HepG2 (cell line): ENCODE results near the gene RAB1B. TPM values are rescaled to one million over a fixed set of nuclear protein-coding genes. Genes with fewer than 3 reads are reported as not detected.

Experiments
- CENPBD1 ChIP-seq: sonication (generic); formaldehyde crosslinking; IDR thresholded peaks from 2 replicates; pipeline ENCODE4 v1.8.0; 2022; ENCODE audit warnings: missing genetic modification reagents, low read depth, mild to moderate bottlenecking, borderline replicate concordance
- DDIT3 ChIP-seq: sonication (generic); formaldehyde crosslinking; IDR thresholded peaks from 2 replicates; pipeline ENCODE4 v1.4.0; 2020; ENCODE audit warnings: mild to moderate bottlenecking, missing genetic modification reagents
- HBP1 ChIP-seq: IDR thresholded peaks from 2 replicates; pipeline ENCODE4 v1.6.1; 2016; ENCODE audit warnings: low read depth, control low read depth
- HCFC1 ChIP-seq: fragments of 150-350 bp; IDR thresholded peaks from 2 replicates; pipeline ENCODE4 v1.6.1; 2014; ENCODE audit warnings: low read depth, low read length
- HMGA1 ChIP-seq: sonication (generic); formaldehyde crosslinking; conservative IDR thresholded peaks from 2 replicates; pipeline ENCODE4 v1.4.0; 2020; ENCODE audit warnings: missing genetic modification reagents
- HNRNPUL1 ChIP-seq: fragments of 200-400 bp; formaldehyde crosslinking; IDR thresholded peaks from 2 replicates; pipeline ENCODE4 v1.6.1; 2017; ENCODE audit warnings: low read depth, mild to moderate bottlenecking, low read length, moderate library complexity
- JDP2 ChIP-seq: sonication (generic); formaldehyde crosslinking; IDR thresholded peaks from 2 replicates; pipeline ENCODE4 v1.8.1; 2022; ENCODE audit warnings: missing genetic modification reagents, borderline replicate concordance
- KLF11 ChIP-seq: IDR thresholded peaks from 2 replicates; pipeline ENCODE4 v1.6.1; 2016; ENCODE audit warnings: missing compliant biosample characterization
- MEIS2 ChIP-seq: sonication (generic); formaldehyde crosslinking; IDR thresholded peaks from 2 replicates; pipeline ENCODE4 v1.9.0; 2021; ENCODE audit warnings: mild to moderate bottlenecking, missing genetic modification reagents
- NCOR1 ChIP-seq: fragments of 200-600 bp; sonication (generic); IDR thresholded peaks from 2 replicates; pipeline ENCODE4 v1.7.0; 2017; ENCODE audit warnings: antibody characterized with exemption, low read length, borderline replicate concordance
- PHF8 ChIP-seq: sonication (generic); formaldehyde crosslinking; IDR thresholded peaks from 2 replicates; pipeline ENCODE4 v1.5.0; 2020; ENCODE audit warnings: missing genetic modification reagents
- RXRA ChIP-seq: sonication (generic); formaldehyde crosslinking; IDR thresholded peaks from 2 replicates; pipeline ENCODE4 v1.5.1; 2020; ENCODE audit warnings: missing genetic modification reagents
- SAP130 ChIP-seq: IDR thresholded peaks from 2 replicates; pipeline ENCODE4 v1.6.1; 2016; ENCODE audit warnings: low read depth
- SMARCC2 ChIP-seq: fragments of 450-650 bp; IDR thresholded peaks from 2 replicates; pipeline ENCODE4 v1.6.1; 2017; ENCODE audit warnings: antibody characterized with exemption, mild to moderate bottlenecking
- SP5 ChIP-seq: IDR thresholded peaks from 2 replicates; pipeline ENCODE4 v1.6.1; 2016; ENCODE audit warnings: low read depth, borderline replicate concordance
- STAG1 ChIP-seq: sonication (generic); formaldehyde crosslinking; IDR thresholded peaks from 2 replicates; pipeline ENCODE4 v1.4.0; 2020; ENCODE audit warnings: missing genetic modification reagents
- TGIF2 ChIP-seq: IDR thresholded peaks from 2 replicates; pipeline ENCODE4 v1.6.1; 2016; ENCODE audit warnings: control low read depth, missing compliant biosample characterization
- TOPORS ChIP-seq: sonication (generic); formaldehyde crosslinking; IDR thresholded peaks from 2 replicates; pipeline ENCODE4 v1.8.0; 2023; ENCODE audit warnings: mild to moderate bottlenecking, missing genetic modification reagents
- YY1 ChIP-seq: IDR thresholded peaks from 2 replicates; pipeline ENCODE4 v1.6.1; 2011; ENCODE audit warnings: low read length, low read depth, moderate library complexity, mild to moderate bottlenecking; ENCODE audit not compliant: insufficient read depth, insufficient replicate concordance
- ZBTB43 ChIP-seq: sonication (generic); formaldehyde crosslinking; conservative IDR thresholded peaks from 2 replicates; pipeline ENCODE4 v1.4.0; 2020; ENCODE audit warnings: missing genetic modification reagents
- ZNF136 ChIP-seq: sonication (generic); formaldehyde crosslinking; IDR thresholded peaks from 2 replicates; pipeline ENCODE4 v1.8.1; 2022; ENCODE audit warnings: low read depth, mild to moderate bottlenecking, moderate library complexity, missing genetic modification reagents
- ZNF296 ChIP-seq: sonication (generic); formaldehyde crosslinking; conservative IDR thresholded peaks from 2 replicates; pipeline ENCODE4 v1.5.0; 2020; ENCODE audit warnings: mild to moderate bottlenecking, missing genetic modification reagents
- ZNF431 ChIP-seq: sonication (generic); formaldehyde crosslinking; IDR thresholded peaks from 2 replicates; pipeline ENCODE4 v1.9.0; 2022; ENCODE audit warnings: missing genetic modification reagents, low read depth, mild to moderate bottlenecking, borderline replicate concordance
- ZNF510 ChIP-seq: sonication (generic); formaldehyde crosslinking; IDR thresholded peaks from 2 replicates; pipeline ENCODE4 v1.4.0; 2020; ENCODE audit warnings: low read depth, mild to moderate bottlenecking, missing genetic modification reagents
- ZNF704 ChIP-seq: sonication (generic); formaldehyde crosslinking; IDR thresholded peaks from 2 replicates; pipeline ENCODE4 v1.8.1; 2023; ENCODE audit warnings: mild to moderate bottlenecking, inconsistent platforms, moderate library complexity, missing genetic modification reagents, borderline replicate concordance
- ZNF780A ChIP-seq: sonication (generic); formaldehyde crosslinking; IDR thresholded peaks from 2 replicates; pipeline ENCODE4 v1.8.0; 2022; ENCODE audit warnings: mild to moderate bottlenecking, missing genetic modification reagents, moderate library complexity
- ZNF850 ChIP-seq: sonication (generic); formaldehyde crosslinking; conservative IDR thresholded peaks from 2 replicates; pipeline ENCODE4 v1.9.0; 2021; ENCODE audit warnings: mild to moderate bottlenecking, missing genetic modification reagents
- polyA plus RNA-seq, 8 experiments: library from polyadenylated mRNA; depleted of rRNA in 3 of 8; stranded (reverse) in 7 of 8; unstranded in 1 of 8; fragments of >200 nt; fragmentation: Illumina TruSeq in 4 of 8; extraction: Trizol in 4 of 8; gene quantifications; 2 replicates each; pipeline versions ENCODE4 v1.2.1 to v1.2.3, GENCODE V29; 2011 to 2016; ENCODE audit warnings: low read depth in 4 of 8, missing spikeins in 1 of 8, mixed read lengths in 1 of 8; ENCODE audit not compliant: insufficient read depth in 1 of 8
- total RNA-seq, 5 experiments: library from RNA; depleted of rRNA; stranded (reverse); fragments of >200 nt; fragmentation: Illumina TruSeq; extraction: Trizol; gene quantifications; 2 replicates each; pipeline ENCODE4 v1.2.3, GENCODE V29; 2016; ENCODE audit warnings: low read depth in 1 of 5

The RAB1B gene
- total and polyA plus RNA-seq, 2 of the 13 experiments (the other 11 are each of a cell fraction or from before 2014, with no cell fraction given), result 77.9 to 87.9 TPM

- TF ChIP-seq HBP1 (CRISPR knock-in tag) (no peak), ZNF431 (CRISPR knock-in tag) (no peak), MEIS2 (CRISPR knock-in tag) (no peak), ZBTB43 (no peak), NCOR1 (no peak), SMARCC2 (no peak), SP5 (CRISPR knock-in tag) (no peak; the same call in 1 of the 2 replicates), RXRA (CRISPR knock-in tag) (no peak), TOPORS (CRISPR knock-in tag) (0 out of 2 replicates have a peak, but pooled peaks have one; percentile 29), JDP2 (CRISPR knock-in tag) (no peak), TGIF2 (CRISPR knock-in tag) (no peak), ZNF510 (CRISPR knock-in tag) (no peak), DDIT3 (CRISPR knock-in tag) (no peak), YY1 (no peak), SAP130 (CRISPR knock-in tag) (no peak), ZNF850 (CRISPR knock-in tag) (no peak), CENPBD1 (CRISPR knock-in tag) (no peak), HNRNPUL1 (no peak), KLF11 (CRISPR knock-in tag) (no peak), STAG1 (CRISPR knock-in tag) (no peak), ZNF704 (CRISPR knock-in tag) (no peak), PHF8 (CRISPR knock-in tag) (no peak), ZNF136 (CRISPR knock-in tag) (no peak), ZNF780A (CRISPR knock-in tag) (no peak), ZNF296 (CRISPR knock-in tag) (no peak), HMGA1 (CRISPR knock-in tag) (no peak), HCFC1 (no peak)
These were observed 9.3 kb downstream of the RAB1B start, which contains the start of gene CNIH2 (continued) for GRCh38 chr11:66277471-66278362.
